Nasal cavity respiratory epithelium epithelial cell of viscerocranial mucosa (primary cell): ENCODE data around the gene PPP3CB. TPM values are rescaled to one million over a fixed set of nuclear protein-coding genes. Genes with fewer than 3 reads are reported as not detected.

ENCODE experiments used
- total RNA-seq: library from RNA; depleted of rRNA; stranded (reverse); fragments of >200 nt; gene quantifications from 2 replicates; pipeline ENCODE4 v1.2.3, GENCODE V29; 2014

PPP3CB gene
- total RNA-seq, result 20.5 and 35.8 TPM in 2 replicates

DNA sequence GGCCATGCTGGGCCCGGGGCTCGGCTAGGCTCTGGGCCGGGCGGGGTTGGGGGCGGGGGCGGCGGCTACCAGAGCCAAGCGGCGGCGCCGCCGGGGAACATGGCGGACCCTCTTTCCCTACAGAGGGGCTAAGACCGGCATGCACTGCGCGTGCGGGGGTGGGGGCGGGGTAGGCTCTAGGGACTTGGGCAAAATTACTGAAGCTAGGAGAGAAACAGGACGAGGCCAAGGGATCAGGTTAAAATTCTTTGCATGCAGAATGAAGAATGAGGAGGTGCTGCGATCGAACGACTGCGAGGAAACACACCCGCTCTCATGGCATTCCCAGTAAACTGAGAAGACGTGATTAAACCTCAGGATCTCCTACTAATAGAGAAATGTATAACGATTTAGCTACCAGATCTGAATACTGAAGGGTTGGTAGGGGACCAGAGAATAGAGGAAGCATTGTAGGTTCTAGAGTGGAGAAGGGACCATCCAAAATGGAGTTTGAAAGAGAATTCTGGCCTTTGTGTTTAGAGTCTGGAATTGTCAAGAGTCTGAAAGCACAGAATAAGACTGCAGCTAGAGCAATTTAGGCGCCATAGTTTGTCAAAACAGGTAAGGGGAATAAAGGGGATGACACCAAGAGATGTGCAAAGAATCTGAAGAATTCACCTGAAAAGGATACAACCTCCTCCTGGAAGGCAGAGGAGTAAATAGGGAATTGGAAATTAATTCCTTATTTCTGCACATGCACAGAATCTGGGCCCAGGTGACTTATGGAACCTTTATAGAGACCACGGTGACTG lies at the start of gene PPP3CB:
PPP3CB (minus strand) TSS at position 141 of the 791 bp plus-strand sequence; CDS start at position 6, 135 bp downstream.

DNA sequence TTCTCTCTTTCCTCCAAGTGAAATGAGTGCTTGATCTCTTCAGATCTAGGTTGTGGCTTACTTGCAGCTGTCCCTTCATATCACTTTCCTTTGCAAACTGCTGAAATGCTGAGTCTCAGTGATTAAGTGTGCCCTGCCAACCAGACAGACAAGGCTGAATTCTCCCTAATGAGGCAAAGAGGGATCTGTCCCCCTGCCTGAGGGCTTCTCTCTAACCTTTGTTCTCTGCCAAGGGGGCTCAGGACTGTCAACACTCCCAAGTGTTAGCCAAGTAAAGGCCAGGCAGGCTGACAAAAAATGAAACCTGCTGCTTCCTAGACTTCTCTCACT lies 62.3 kb downstream of the PPP3CB start, which contains the start of gene MSS51:
MSS51 (minus strand) TSS at position 24 of the 330 bp plus-strand sequence. CDS start 5,277 bp downstream, outside the sequence.

DNA sequence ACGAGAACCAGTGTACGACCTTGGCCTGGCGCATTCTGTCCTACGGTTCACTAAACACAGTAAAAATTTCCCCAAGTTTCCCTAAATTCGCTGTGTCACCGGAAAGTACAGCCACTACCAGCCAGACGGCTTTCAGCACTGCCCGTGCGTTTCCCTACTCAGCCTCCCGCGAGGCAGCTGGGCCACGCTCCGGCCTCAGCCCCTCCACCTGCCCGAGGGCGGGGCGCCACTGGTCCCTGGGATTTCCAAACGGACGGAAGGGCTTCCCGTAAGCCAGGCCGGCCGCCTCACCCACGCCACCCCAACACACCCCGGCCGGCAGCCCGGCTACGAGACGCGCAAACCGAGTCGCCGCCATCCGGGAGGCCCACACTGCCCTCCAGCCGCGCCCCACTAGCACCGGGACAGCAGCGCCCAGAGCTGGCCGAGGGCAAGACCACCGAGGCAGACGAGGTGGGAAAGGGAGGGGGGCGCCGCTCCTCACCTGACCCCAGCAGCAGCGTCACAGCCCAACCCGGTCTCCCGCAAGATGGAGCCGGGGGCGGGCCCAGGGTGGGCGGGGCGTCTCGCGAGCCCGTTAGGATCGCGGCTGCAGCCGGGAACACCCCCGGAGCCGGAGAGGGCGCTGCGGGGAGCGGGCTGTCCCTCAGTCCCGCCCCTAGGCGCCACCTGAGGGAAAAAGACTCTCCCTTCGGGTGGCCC lies 82.1 kb downstream of the PPP3CB start, which contains the start of gene ANXA7:
ANXA7 (minus strand) TSS at position 531 of the 702 bp plus-strand sequence. CDS start 13,202 bp downstream, outside the sequence.

Other genes starting within 250 kb of the PPP3CB start
- 28.6 and 30.4 TPM in 2 replicates for gene DNAJC9, start 248.8 kb downstream of the PPP3CB start, total RNA-seq
- gene MRPS16, start 243.4 kb downstream of the PPP3CB start, total RNA-seq, result 58.2 and 83.7 TPM in 2 replicates
- 0.68 and 3.6 TPM in 2 replicates for gene CFAP70, start 137.2 kb downstream of the PPP3CB start, total RNA-seq
- 96.0 and 103 TPM in 2 replicates for gene ANXA7, start 82.0 kb downstream of the PPP3CB start, total RNA-seq
- gene MSS51, start 62.5 kb downstream of the PPP3CB start, total RNA-seq, result 0.68 and 1.4 TPM in 2 replicates
- gene USP54, start 95.3 kb upstream of the PPP3CB start, total RNA-seq, result 14.0 and 30.5 TPM in 2 replicates
- gene MYOZ1, start 145.4 kb upstream of the PPP3CB start, total RNA-seq, result not detected in 2 replicates
- gene SYNPO2L, start 160.0 kb upstream of the PPP3CB start, total RNA-seq, result not detected in 2 replicates
- gene AGAP5, start 202.1 kb upstream of the PPP3CB start, total RNA-seq, result 1.7 and 3.7 TPM in 2 replicates
- gene SEC24C, start 248.3 kb upstream of the PPP3CB start, total RNA-seq, result 83.7 and 85.5 TPM in 2 replicates